ENCODE measurements around the gene RIGI. TPM values are rescaled to one million over a fixed set of nuclear protein-coding genes. Genes with fewer than 3 reads are reported as not detected.
A peak's percentile ranks its signal among the peaks of the same experiment; 100 is the strongest.

The RIGI gene
- total and polyA plus RNA-seq, 10 of the 15 experiments (the other 5 are each of a cell fraction or from before 2014, with no cell fraction given) = 5.3 to 15.2 (median 9.1) TPM

DNA sequence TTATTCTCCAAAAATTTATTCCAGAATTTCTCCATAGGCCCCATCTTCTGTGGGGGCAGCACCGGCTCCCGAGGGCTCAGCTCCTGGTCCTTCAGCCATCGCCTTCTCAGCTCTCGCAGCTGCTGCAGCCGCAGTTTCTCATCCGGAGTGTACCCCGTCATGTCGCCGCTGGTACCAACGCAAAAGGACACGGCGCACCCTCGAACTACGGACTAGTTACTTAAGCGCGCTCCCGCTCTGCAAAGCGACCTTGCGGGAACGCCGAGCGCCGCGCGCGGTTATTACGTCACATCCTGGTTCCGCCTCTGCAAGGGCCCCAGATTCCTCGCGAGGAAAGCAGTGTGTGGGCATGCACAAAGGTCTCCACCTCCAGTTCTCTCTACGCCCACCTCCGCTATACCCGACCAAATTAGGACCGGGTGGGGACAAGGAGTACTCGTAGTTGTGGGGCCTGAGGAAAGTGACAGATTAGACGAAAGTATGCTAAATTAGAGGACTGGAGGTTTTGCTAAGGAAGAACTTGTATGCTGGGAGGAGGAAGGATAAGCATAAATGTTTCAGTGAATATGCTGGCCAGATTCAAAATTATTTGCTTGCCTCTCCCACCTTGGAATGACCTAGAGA, 47.0 kb upstream of the RIGI start, which contains the start of gene NDUFB6 (continued):
- TF ChIP-seq, protein P1, sequence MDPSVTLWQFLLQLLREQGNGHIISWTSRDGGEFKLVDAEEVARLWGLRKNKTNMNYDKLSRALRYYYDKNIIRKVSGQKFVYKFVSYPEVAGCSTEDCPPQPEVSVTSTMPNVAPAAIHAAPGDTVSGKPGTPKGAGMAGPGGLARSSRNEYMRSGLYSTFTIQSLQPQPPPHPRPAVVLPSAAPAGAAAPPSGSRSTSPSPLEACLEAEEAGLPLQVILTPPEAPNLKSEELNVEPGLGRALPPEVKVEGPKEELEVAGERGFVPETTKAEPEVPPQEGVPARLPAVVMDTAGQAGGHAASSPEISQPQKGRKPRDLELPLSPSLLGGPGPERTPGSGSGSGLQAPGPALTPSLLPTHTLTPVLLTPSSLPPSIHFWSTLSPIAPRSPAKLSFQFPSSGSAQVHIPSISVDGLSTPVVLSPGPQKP (IDR thresholded peaks at IDR 0.05; ENCODE audit: low read depth, low read length) = peak; percentile 46; the same call in 1 of the 2 replicates
- TF ChIP-seq ZNF622 (IDR thresholded peaks at IDR 0.05) (no peak), ESRRA (IDR thresholded peaks at IDR 0.05; ENCODE audit: low read length) (0 out of 2 replicates have a peak, but pooled peaks have one; percentile 74), ATF7 (IDR thresholded peaks at IDR 0.05; ENCODE audit: low read depth) (peak; percentile 96), MTA2 (IDR thresholded peaks at IDR 0.05; ENCODE audit: low read depth) (no peak), TAF1 (IDR thresholded peaks at IDR 0.05; ENCODE audit: borderline replicate concordance, low read depth, low read length) (peak; percentile 81), POLR2A (IDR thresholded peaks at IDR 0.05; ENCODE audit: low read depth, low read length) (peak; percentile 94), SP1 (IDR thresholded peaks at IDR 0.05; ENCODE audit: low read depth, low read length) (peak; percentile 50), BMI1 (IDR thresholded peaks at IDR 0.05; ENCODE audit: borderline replicate concordance) (no peak), ASH2L (IDR thresholded peaks at IDR 0.05; ENCODE audit: borderline replicate concordance, low read depth) (0 out of 2 replicates have a peak, but pooled peaks have one; percentile 31), SREBF1 (IDR thresholded peaks at IDR 0.05; ENCODE audit: low read length) (no peak), YBX1 (IDR thresholded peaks at IDR 0.05) (no peak), NRF1 (conservative IDR thresholded peaks at IDR 0.05; ENCODE audit: low read depth, low read length) (no peak), ZBED1 (IDR thresholded peaks at IDR 0.05; ENCODE audit: borderline replicate concordance) (peak; percentile 63; the same call in 1 of the 2 replicates), SMC3 (IDR thresholded peaks at IDR 0.05; ENCODE audit: borderline replicate concordance, low read length) (peak; percentile 4; the same call in 1 of the 2 replicates)
- TF ChIP-seq, protein P2, sequence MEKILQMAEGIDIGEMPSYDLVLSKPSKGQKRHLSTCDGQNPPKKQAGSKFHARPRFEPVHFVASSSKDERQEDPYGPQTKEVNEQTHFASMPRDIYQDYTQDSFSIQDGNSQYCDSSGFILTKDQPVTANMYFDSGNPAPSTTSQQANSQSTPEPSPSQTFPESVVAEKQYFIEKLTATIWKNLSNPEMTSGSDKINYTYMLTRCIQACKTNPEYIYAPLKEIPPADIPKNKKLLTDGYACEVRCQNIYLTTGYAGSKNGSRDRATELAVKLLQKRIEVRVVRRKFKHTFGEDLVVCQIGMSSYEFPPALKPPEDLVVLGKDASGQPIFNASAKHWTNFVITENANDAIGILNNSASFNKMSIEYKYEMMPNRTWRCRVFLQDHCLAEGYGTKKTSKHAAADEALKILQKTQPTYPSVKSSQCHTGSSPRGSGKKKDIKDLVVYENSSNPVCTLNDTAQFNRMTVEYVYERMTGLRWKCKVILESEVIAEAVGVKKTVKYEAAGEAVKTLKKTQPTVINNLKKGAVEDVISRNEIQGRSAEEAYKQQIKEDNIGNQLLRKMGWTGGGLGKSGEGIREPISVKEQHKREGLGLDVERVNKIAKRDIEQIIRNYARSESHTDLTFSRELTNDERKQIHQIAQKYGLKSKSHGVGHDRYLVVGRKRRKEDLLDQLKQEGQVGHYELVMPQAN (conservative IDR thresholded peaks at IDR 0.05) = no peak
- TF ChIP-seq, protein P3, sequence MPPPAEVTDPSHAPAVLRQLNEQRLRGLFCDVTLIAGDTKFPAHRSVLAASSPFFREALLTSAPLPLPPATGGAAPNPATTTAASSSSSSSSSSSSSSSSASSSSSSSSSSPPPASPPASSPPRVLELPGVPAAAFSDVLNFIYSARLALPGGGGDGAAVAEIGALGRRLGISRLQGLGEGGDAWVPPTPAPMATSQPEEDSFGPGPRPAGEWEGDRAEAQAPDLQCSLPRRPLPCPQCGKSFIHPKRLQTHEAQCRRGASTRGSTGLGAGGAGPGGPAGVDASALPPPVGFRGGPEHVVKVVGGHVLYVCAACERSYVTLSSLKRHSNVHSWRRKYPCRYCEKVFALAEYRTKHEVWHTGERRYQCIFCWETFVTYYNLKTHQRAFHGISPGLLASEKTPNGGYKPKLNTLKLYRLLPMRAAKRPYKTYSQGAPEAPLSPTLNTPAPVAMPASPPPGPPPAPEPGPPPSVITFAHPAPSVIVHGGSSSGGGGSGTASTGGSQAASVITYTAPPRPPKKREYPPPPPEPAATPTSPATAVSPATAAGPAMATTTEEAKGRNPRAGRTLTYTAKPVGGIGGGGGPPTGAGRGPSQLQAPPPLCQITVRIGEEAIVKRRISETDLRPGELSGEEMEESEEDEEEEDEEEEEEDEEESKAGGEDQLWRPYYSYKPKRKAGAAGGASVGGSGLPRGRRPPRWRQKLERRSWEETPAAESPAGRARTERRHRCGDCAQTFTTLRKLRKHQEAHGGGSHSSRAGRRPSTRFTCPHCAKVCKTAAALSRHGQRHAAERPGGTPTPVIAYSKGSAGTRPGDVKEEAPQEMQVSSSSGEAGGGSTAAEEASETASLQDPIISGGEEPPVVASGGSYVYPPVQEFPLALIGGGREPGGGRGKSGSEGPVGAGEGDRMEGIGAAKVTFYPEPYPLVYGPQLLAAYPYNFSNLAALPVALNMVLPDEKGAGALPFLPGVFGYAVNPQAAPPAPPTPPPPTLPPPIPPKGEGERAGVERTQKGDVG (CRISPR knock-in tag; IDR thresholded peaks at IDR 0.05) = no peak
- TF ChIP-seq, protein P4, sequence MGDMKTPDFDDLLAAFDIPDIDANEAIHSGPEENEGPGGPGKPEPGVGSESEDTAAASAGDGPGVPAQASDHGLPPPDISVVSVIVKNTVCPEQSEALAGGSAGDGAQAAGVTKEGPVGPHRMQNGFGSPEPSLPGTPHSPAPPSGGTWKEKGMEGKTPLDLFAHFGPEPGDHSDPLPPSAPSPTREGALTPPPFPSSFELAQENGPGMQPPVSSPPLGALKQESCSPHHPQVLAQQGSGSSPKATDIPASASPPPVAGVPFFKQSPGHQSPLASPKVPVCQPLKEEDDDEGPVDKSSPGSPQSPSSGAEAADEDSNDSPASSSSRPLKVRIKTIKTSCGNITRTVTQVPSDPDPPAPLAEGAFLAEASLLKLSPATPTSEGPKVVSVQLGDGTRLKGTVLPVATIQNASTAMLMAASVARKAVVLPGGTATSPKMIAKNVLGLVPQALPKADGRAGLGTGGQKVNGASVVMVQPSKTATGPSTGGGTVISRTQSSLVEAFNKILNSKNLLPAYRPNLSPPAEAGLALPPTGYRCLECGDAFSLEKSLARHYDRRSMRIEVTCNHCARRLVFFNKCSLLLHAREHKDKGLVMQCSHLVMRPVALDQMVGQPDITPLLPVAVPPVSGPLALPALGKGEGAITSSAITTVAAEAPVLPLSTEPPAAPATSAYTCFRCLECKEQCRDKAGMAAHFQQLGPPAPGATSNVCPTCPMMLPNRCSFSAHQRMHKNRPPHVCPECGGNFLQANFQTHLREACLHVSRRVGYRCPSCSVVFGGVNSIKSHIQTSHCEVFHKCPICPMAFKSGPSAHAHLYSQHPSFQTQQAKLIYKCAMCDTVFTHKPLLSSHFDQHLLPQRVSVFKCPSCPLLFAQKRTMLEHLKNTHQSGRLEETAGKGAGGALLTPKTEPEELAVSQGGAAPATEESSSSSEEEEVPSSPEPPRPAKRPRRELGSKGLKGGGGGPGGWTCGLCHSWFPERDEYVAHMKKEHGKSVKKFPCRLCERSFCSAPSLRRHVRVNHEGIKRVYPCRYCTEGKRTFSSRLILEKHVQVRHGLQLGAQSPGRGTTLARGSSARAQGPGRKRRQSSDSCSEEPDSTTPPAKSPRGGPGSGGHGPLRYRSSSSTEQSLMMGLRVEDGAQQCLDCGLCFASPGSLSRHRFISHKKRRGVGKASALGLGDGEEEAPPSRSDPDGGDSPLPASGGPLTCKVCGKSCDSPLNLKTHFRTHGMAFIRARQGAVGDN (IDR thresholded peaks at IDR 0.05) = 0 out of 2 replicates have a peak, but pooled peaks have one; percentile 27
- TF ChIP-seq, protein P5, sequence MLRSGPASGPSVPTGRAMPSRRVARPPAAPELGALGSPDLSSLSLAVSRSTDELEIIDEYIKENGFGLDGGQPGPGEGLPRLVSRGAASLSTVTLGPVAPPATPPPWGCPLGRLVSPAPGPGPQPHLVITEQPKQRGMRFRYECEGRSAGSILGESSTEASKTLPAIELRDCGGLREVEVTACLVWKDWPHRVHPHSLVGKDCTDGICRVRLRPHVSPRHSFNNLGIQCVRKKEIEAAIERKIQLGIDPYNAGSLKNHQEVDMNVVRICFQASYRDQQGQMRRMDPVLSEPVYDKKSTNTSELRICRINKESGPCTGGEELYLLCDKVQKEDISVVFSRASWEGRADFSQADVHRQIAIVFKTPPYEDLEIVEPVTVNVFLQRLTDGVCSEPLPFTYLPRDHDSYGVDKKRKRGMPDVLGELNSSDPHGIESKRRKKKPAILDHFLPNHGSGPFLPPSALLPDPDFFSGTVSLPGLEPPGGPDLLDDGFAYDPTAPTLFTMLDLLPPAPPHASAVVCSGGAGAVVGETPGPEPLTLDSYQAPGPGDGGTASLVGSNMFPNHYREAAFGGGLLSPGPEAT (IDR thresholded peaks at IDR 0.05; ENCODE audit: low read depth) = peak; percentile 84

All from GM12878 (cell line).